Activated T-cell treated with anti-CD3 and anti-CD28 coated beads, Interleukin-2, amount 50 U/mL, for 72 hours (primary cell): ENCODE data around the gene RFLNA. TPM values are rescaled to one million over a fixed set of nuclear protein-coding genes. Genes with fewer than 3 reads are reported as not detected.

Source experiments
- ATAC-seq, 2 donors: fragments of 150-1000 bp; cut with Tn5 transposase; replicated peaks in 1 of 2; 2 replicates each; pipeline ENCODE4 v1.10.0; 2021; ENCODE audit warnings: moderate library complexity in 2 of 2, mild to moderate bottlenecking in 1 of 2
- DNase-seq, 2 donors: peaks; one replicate each; pipeline ENCODE4 v3.0.0; 2021 to 2022; ENCODE audit warnings: mixed read lengths in 1 of 2
- H3K27ac Mint-ChIP-seq: one replicate; pipeline ENCODE4 v1.8.0; 2022; ENCODE audit warnings: mild to moderate bottlenecking, moderate library complexity, mixed read lengths
- H3K27me3 Mint-ChIP-seq: one replicate; pipeline ENCODE4 v1.8.0; 2022; ENCODE audit warnings: low read depth, mixed read lengths
- H3K36me3 Mint-ChIP-seq, 2 donors: one replicate each; pipeline ENCODE4 v1.8.0; 2022; ENCODE audit warnings: mixed read lengths in 2 of 2, mild to moderate bottlenecking in 1 of 2; ENCODE audit not compliant: insufficient read depth in 2 of 2
- H3K4me1 Mint-ChIP-seq: one replicate; pipeline ENCODE4 v1.8.0; 2022; ENCODE audit warnings: low read depth, mixed read lengths
- H3K4me3 Mint-ChIP-seq, 2 donors: one replicate each; pipeline ENCODE4 v1.8.0; 2022; ENCODE audit warnings: mild to moderate bottlenecking in 2 of 2, mixed read lengths in 2 of 2, moderate library complexity in 2 of 2
- H3K9me3 Mint-ChIP-seq, 2 donors: one replicate each; pipeline ENCODE4 v1.8.0; 2022; ENCODE audit warnings: mixed read lengths in 2 of 2
- total RNA-seq, 2 donors: library from RNA; stranded (reverse); gene quantifications; one replicate each; pipeline ENCODE4 v1.2.3, GENCODE V29; 2022

Gene RFLNA
- total RNA-seq, 2 donors from 2014 or later: not detected

- Mint-ChIP-seq H3K36me3 (no peaks in the 10 kb centered on the region), H3K9me3 (no peaks in the 10 kb centered on the region), H3K4me1 (no peaks in the 10 kb centered on the region), H3K27me3 (no peaks in the 10 kb centered on the region), H3K27ac (no peak overlapping the region), H3K4me3 (no peak overlapping the region)
- ATAC-seq (no peak), DNase-seq (no peak)
These were observed 15.3 kb downstream of the RFLNA start for GRCh38 chr12:124310178-124310577.

- no peaks in the 10 kb centered on the region for H3K27me3 Mint-ChIP-seq
- H3K27ac Mint-ChIP-seq: no peak overlapping the region
- no peaks in the 10 kb centered on the region for H3K9me3 Mint-ChIP-seq
- no peaks in the 10 kb centered on the region for H3K4me1 Mint-ChIP-seq
- DNase-seq (no peak), ATAC-seq (no peak)
- H3K4me3 Mint-ChIP-seq: no peak overlapping the region
- no peaks in the 10 kb centered on the region for H3K36me3 Mint-ChIP-seq
These were observed 15.9 kb downstream of the RFLNA start for GRCh38 chr12:124310785-124311184.

GRCh38 chr12:124311292-124312109 is 16.6 kb downstream of the RFLNA start:
- H3K4me3 Mint-ChIP-seq: no peak overlapping the region
- no peaks in the 10 kb centered on the region for H3K9me3 Mint-ChIP-seq
- no peaks in the 10 kb centered on the region for H3K4me1 Mint-ChIP-seq
- no peak for ATAC-seq
- H3K27ac Mint-ChIP-seq: no peak overlapping the region
- H3K27me3 Mint-ChIP-seq: no peaks in the 10 kb centered on the region
- DNase-seq: no peak
- H3K36me3 Mint-ChIP-seq: no peaks in the 10 kb centered on the region

- no peak for ATAC-seq
- no peaks in the 10 kb centered on the region for H3K36me3 Mint-ChIP-seq
- DNase-seq: no peak
- H3K27me3 Mint-ChIP-seq: no peaks in the 10 kb centered on the region
- H3K27ac Mint-ChIP-seq: no peak overlapping the region
- no peaks in the 10 kb centered on the region for H3K9me3 Mint-ChIP-seq
- H3K4me3 Mint-ChIP-seq: no peak overlapping the region
- H3K4me1 Mint-ChIP-seq: no peaks in the 10 kb centered on the region
These were observed 17.7 kb downstream of the RFLNA start for GRCh38 chr12:124312601-124313000.

GRCh38 chr12:124314207-124314606 is 19.3 kb downstream of the RFLNA start:
- Mint-ChIP-seq H3K27ac (no peak overlapping the region), H3K4me3 (no peak overlapping the region), H3K9me3 (no peaks in the 10 kb centered on the region), H3K36me3 (no peaks in the 10 kb centered on the region), H3K4me1 (no peaks in the 10 kb centered on the region), H3K27me3 (no peaks in the 10 kb centered on the region)
- no peak for ATAC-seq
- DNase-seq: no peak

GRCh38 chr12:124314766-124315165 is 19.9 kb downstream of the RFLNA start:
- Mint-ChIP-seq H3K36me3 (no peaks in the 10 kb centered on the region), H3K27me3 (no peaks in the 10 kb centered on the region), H3K9me3 (no peaks in the 10 kb centered on the region), H3K4me1 (no peaks in the 10 kb centered on the region), H3K27ac (no peak overlapping the region), H3K4me3 (no peak overlapping the region)
- DNase-seq (no peak), ATAC-seq (no peak)

GRCh38 chr12:124315372-124316044 is 20.6 kb downstream of the RFLNA start:
- Mint-ChIP-seq H3K4me3 (no peak overlapping the region), H3K27ac (no peak overlapping the region), H3K9me3 (no peaks in the 10 kb centered on the region), H3K4me1 (no peaks in the 10 kb centered on the region), H3K36me3 (no peaks in the 10 kb centered on the region), H3K27me3 (no peaks in the 10 kb centered on the region)
- ATAC-seq (no peak), DNase-seq (no peak)

GRCh38 chr12:124316257-124316900 is 21.5 kb downstream of the RFLNA start:
- Mint-ChIP-seq H3K4me1 (no peaks in the 10 kb centered on the region), H3K4me3 (no peak overlapping the region), H3K27me3 (no peaks in the 10 kb centered on the region), H3K27ac (no peak overlapping the region), H3K36me3 (no peaks in the 10 kb centered on the region), H3K9me3 (no peaks in the 10 kb centered on the region)
- DNase-seq: no peak
- ATAC-seq: no peak

- ATAC-seq (no peak), DNase-seq (no peak)
- Mint-ChIP-seq H3K9me3 (no peaks in the 10 kb centered on the region), H3K27ac (no peak overlapping the region), H3K4me3 (no peak overlapping the region), H3K27me3 (no peaks in the 10 kb centered on the region), H3K4me1 (no peaks in the 10 kb centered on the region), H3K36me3 (no peaks in the 10 kb centered on the region)
These were observed 22.5 kb downstream of the RFLNA start for GRCh38 chr12:124317400-124317799.

- DNase-seq (no peak), ATAC-seq (no peak)
- no peak overlapping the region for H3K27ac Mint-ChIP-seq
These were observed 23.6 kb downstream of the RFLNA start for GRCh38 chr12:124318278-124319020.

GRCh38 chr12:124319368-124320050 is 24.6 kb downstream of the RFLNA start:
- H3K9me3 Mint-ChIP-seq: peaks cover 5 to 9% of the 10 kb centered on the region in 2 donors
- no peak overlapping the region for H3K27ac Mint-ChIP-seq
- H3K4me1 Mint-ChIP-seq: no peaks in the 10 kb centered on the region
- H3K36me3 Mint-ChIP-seq: peaks cover 11% of the 10 kb centered on the region in 2 donors
- H3K4me3 Mint-ChIP-seq: no peak overlapping the region
- H3K27me3 Mint-ChIP-seq: no peaks in the 10 kb centered on the region
- ATAC-seq: no peak
- no peak for DNase-seq

More at GRCh38 chr12:124318278-124319020, 23.6 kb downstream of the RFLNA start:
- peaks cover under 1% of the 10 kb centered on the region in 2 donors for H3K36me3 Mint-ChIP-seq
- H3K9me3 Mint-ChIP-seq: peaks cover 0 to under 1% of the 10 kb centered on the region in 2 donors
- H3K4me1 Mint-ChIP-seq: no peaks in the 10 kb centered on the region
- no peaks in the 10 kb centered on the region for H3K27me3 Mint-ChIP-seq
- no peak overlapping the region for H3K4me3 Mint-ChIP-seq

GRCh38 chr12:124321040-124321481 is 26.2 kb downstream of the RFLNA start:
- Mint-ChIP-seq H3K27ac (no peak overlapping the region), H3K36me3 (peaks cover 18 to 20% of the 10 kb centered on the region in 2 donors), H3K4me3 (no peak overlapping the region), H3K9me3 (peaks cover 5 to 12% of the 10 kb centered on the region in 2 donors), H3K4me1 (no peaks in the 10 kb centered on the region), H3K27me3 (no peaks in the 10 kb centered on the region)
- ATAC-seq: peak; percentile 84 to 86
- peak; percentile 77 to 82 for DNase-seq
